OCI-LY7 (cell line): Measurements from ENCODE around the gene CTSL. TPM values are rescaled to one million over a fixed set of nuclear protein-coding genes. Genes with fewer than 3 reads are reported as not detected.
"Not testable (repeated sequence)": the region's sequence is repeated elsewhere in the genome, so short reads cannot be mapped to it uniquely, and the experiment has no call there.

Source experiments
- BruUV-seq: library from RNA; stranded (reverse); fragments of 400-500 nt; replicated peaks from 2 replicates; lab custom pipeline; 2021; lab: Mats Ljungman, UMichigan
- CTCF ChIA-PET: fragments of 300-600 bp; sonication (Branson Sonifier 250); formaldehyde crosslinking; loops from one replicate; lab custom pipeline; 2022; ENCODE audit warnings: antibody characterized with exemption; ENCODE audit not compliant: unreplicated experiment; lab: Charles Lee
- POLR2A ChIA-PET: fragments of 300-600 bp; sonication (Branson Sonifier 250); formaldehyde crosslinking; loops from one replicate; lab custom pipeline; 2022; ENCODE audit warnings: antibody characterized with exemption; lab: Charles Lee
- DNase-seq: peaks from one replicate; pipeline ENCODE4 v3.0.0-alpha.2; 2015; ENCODE audit warnings: low spot score
- H2AFZ ChIP-seq: fragments of 200-600 bp; sonication (generic), shearing (Covaris generic); 2 replicates; pipeline ENCODE4 v1.6.1; 2014; ENCODE audit warnings: mild to moderate bottlenecking, antibody characterized with exemption, low read length, moderate library complexity
- H3K27ac ChIP-seq: fragments of 200-600 bp; sonication (generic); 2 replicates; pipeline ENCODE4 v1.5.1; 2014; ENCODE audit warnings: mixed run types, low read depth, mild to moderate bottlenecking, moderate library complexity, low read length, inconsistent platforms; ENCODE audit not compliant: poor library complexity, severe bottlenecking
- H3K36me3 ChIP-seq: fragments of 200-600 bp; sonication (generic); 2 replicates; pipeline ENCODE4 v1.6.1; 2014; ENCODE audit warnings: mild to moderate bottlenecking, antibody characterized with exemption, low read length, moderate library complexity, mixed read lengths; ENCODE audit not compliant: insufficient read depth
- H3K4me1 ChIP-seq: fragments of 200-600 bp; sonication (generic); 2 replicates; pipeline ENCODE4 v1.5.1; 2014; ENCODE audit warnings: mild to moderate bottlenecking, low read length; ENCODE audit not compliant: insufficient read depth, poor library complexity, severe bottlenecking
- H3K4me2 ChIP-seq: fragments of 200-600 bp; sonication (generic); 2 replicates; pipeline ENCODE4 v1.6.1; 2014; ENCODE audit warnings: mild to moderate bottlenecking, low read length
- H3K4me3 ChIP-seq: fragments of 200-600 bp; sonication (generic); 2 replicates; pipeline ENCODE4 v1.5.1; 2014; ENCODE audit warnings: mild to moderate bottlenecking, low read depth, low read length; ENCODE audit not compliant: poor library complexity, severe bottlenecking
- H3K79me2 ChIP-seq: fragments of 200-600 bp; sonication (generic); 2 replicates; pipeline ENCODE4 v1.6.1; 2016; ENCODE audit warnings: low read depth, mild to moderate bottlenecking, low read length, moderate library complexity, mixed read lengths; ENCODE audit not compliant: insufficient read depth
- H3K9me2 ChIP-seq: fragments of 200-600 bp; sonication (generic); 2 replicates; pipeline ENCODE4 v1.6.1; 2016; ENCODE audit warnings: mild to moderate bottlenecking, low read length, mixed read lengths; ENCODE audit not compliant: insufficient read depth
- H3K9me3 ChIP-seq: fragments of 200-600 bp; sonication (generic); 2 replicates; pipeline ENCODE4 v1.6.1; 2014; ENCODE audit warnings: mild to moderate bottlenecking, mixed run types, low read length, mixed read lengths
- H4K20me1 ChIP-seq: fragments of 200-600 bp; sonication (generic); 2 replicates; pipeline ENCODE4 v1.6.1; 2014; ENCODE audit warnings: mild to moderate bottlenecking, antibody characterized with exemption, low read length, moderate library complexity, mixed read lengths; ENCODE audit not compliant: insufficient read depth
- EZH2phosphoT487 ChIP-seq: fragments of 200-600 bp; sonication (generic); IDR thresholded peaks from 2 replicates; pipeline ENCODE4 v1.6.1; 2018; ENCODE audit warnings: low read depth, borderline replicate concordance, mild to moderate bottlenecking, mixed run types, antibody characterized with exemption, low read length, moderate library complexity, mixed read lengths
- intact Hi-C: fragments of 100-400 bp; cut with micrococcal nuclease; formaldehyde crosslinking; loops from one replicate; pipeline ENCODE4 v1.10.0; 2022; ENCODE audit not compliant: unreplicated experiment
- total RNA-seq, 2 experiments: library from RNA; depleted of rRNA in 1 of 2; stranded (reverse); fragments of >200 nt in 1 of 2; shearing (Covaris generic) in 1 of 2; gene quantifications; 2 replicates each; pipeline ENCODE4 v1.2.3, GENCODE V29; 2014 to 2022
- TF ChIP-seq, protein P1 (sequence below): fragments of 200-600 bp; sonication (generic); conservative IDR thresholded peaks from 2 replicates; pipeline ENCODE4 v1.5.1; 2014; ENCODE audit warnings: mild to moderate bottlenecking, antibody characterized with exemption, low read length, moderate library complexity, mixed read lengths

Gene CTSL
- total RNA-seq, 2 experiments from 2014 or later: not detected

DNA sequence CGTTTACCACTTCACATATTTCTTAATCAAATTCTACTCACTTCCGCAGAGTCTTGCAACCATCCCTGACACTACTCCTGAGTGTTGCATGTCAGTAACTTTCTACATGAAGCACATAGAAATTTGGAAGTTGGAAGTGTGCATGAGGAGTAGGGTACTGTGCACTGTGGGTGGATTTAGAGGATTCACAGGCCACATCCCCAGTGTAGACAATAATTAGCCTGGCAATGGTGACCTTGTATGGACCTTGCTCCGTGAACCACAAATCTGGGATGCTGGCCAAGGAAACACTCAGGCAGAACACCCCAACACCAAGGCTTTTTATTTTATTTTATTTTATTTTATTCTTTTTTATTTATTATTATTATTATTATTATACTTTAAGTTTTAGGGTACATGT is 25.5 kb downstream of the CTSL start:
- no peaks in the 10 kb centered on the region for H3K9me2 ChIP-seq
- H3K79me2 ChIP-seq: no peaks in the 10 kb centered on the region
- ChIA-PET CTCF (no interaction called here), POLR2A (no interaction called here)
- TF ChIP-seq EZH2phosphoT487: no peak
- TF ChIP-seq, protein P1, sequence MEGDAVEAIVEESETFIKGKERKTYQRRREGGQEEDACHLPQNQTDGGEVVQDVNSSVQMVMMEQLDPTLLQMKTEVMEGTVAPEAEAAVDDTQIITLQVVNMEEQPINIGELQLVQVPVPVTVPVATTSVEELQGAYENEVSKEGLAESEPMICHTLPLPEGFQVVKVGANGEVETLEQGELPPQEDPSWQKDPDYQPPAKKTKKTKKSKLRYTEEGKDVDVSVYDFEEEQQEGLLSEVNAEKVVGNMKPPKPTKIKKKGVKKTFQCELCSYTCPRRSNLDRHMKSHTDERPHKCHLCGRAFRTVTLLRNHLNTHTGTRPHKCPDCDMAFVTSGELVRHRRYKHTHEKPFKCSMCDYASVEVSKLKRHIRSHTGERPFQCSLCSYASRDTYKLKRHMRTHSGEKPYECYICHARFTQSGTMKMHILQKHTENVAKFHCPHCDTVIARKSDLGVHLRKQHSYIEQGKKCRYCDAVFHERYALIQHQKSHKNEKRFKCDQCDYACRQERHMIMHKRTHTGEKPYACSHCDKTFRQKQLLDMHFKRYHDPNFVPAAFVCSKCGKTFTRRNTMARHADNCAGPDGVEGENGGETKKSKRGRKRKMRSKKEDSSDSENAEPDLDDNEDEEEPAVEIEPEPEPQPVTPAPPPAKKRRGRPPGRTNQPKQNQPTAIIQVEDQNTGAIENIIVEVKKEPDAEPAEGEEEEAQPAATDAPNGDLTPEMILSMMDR: no peak
- intact Hi-C loops: no loop called here
- DNase-seq: no peak
- no peaks in the 10 kb centered on the region for H4K20me1 ChIP-seq
- no peaks in the 10 kb centered on the region for H3K4me1 ChIP-seq
- no peak overlapping the region for H3K27ac ChIP-seq
- H2AFZ ChIP-seq: no peak overlapping the region
- H3K9me3 ChIP-seq: no peaks in the 10 kb centered on the region
- no TSS peak for BruUV-seq
- H3K36me3 ChIP-seq: no peaks in the 10 kb centered on the region
- no peak overlapping the region for H3K4me3 ChIP-seq
- no peak overlapping the region for H3K4me2 ChIP-seq

DNA sequence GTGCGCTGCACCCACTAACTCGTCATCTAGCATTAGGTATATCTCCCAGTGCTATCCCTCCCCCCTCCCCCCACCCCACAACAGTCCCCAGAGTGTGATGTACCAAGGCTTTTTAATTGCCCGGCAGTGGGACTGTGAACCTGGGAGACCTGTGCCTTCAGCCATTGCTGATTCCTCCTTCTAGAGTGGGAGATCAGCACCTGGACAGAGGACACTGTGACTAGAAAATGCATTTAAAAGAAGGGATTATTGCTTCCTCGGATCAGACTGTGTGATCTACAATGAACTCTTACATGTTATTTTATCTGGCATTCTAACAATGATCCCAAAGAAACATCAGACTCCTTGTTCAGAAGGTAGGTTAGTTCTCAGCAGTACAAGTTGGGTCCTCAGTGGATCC is 25.9 kb downstream of the CTSL start:
- Histone ChIP-seq H2AFZ (no peak overlapping the region), H3K4me3 (no peak overlapping the region), H3K27ac (no peak overlapping the region), H4K20me1 (no peaks in the 10 kb centered on the region), H3K9me2 (no peaks in the 10 kb centered on the region), H3K4me1 (no peaks in the 10 kb centered on the region), H3K4me2 (no peak overlapping the region), H3K36me3 (no peaks in the 10 kb centered on the region), H3K9me3 (no peaks in the 10 kb centered on the region), H3K79me2 (no peaks in the 10 kb centered on the region)
- intact Hi-C loops: no loop called here
- TF ChIP-seq EZH2phosphoT487: no peak
- TF ChIP-seq, protein P1: no peak
- ChIA-PET POLR2A (no interaction called here), CTCF (no interaction called here)
- no TSS peak for BruUV-seq
- DNase-seq: no peak

DNA sequence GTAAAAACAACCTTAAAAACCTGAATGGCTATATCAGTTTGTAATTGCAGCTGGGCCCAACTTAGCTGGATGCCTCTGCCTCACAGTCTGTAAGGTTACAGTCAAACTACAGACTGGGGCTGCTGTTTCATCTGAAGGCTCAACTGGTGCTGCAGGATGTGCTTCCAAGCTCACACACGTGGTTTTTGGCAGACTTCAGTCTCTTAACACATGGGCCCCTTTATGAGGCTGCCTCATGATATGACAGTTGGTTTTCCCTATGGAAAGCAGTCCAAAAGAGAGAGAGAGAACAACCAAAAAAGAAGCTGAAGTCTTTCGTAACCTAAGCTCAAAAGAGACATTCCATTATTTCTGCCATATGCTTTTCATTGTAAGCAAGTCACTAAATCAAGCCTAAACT is 27.4 kb downstream of the CTSL start:
- TF ChIP-seq EZH2phosphoT487: no peak
- TF ChIP-seq, protein P1: no peak
- no TSS peak for BruUV-seq
- no peak for DNase-seq
- no peaks in the 10 kb centered on the region for H3K4me1 ChIP-seq
- CTCF ChIA-PET: no interaction called here
- no peaks in the 10 kb centered on the region for H3K79me2 ChIP-seq
- H2AFZ ChIP-seq: no peak overlapping the region
- H3K9me2 ChIP-seq: no peaks in the 10 kb centered on the region
- no peaks in the 10 kb centered on the region for H3K9me3 ChIP-seq
- intact Hi-C loops: no loop called here
- H4K20me1 ChIP-seq: no peaks in the 10 kb centered on the region
- no peaks in the 10 kb centered on the region for H3K36me3 ChIP-seq
- POLR2A ChIA-PET: no interaction called here
- H3K27ac ChIP-seq: no peak overlapping the region
- H3K4me2 ChIP-seq: no peak overlapping the region
- no peak overlapping the region for H3K4me3 ChIP-seq

DNA sequence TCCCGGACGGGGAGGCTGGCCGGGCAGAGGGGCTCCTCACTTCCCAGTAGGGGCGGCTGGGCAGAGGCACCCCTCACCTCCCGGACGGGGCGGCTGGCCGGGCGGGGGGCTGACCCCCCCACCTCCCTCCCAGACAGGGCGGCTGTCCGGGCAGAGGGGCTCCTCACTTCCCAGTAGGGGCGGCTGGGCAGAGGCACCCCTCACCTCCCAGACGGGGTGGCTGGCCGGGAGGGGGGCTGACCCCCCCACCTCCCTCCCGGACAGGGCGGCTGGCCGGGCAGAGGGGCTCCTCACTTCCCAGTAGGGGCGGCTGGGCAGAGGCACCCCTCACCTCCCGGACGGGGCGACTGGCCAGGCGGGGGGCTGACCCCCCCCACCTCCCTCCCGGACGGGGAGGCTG is 32.4 kb downstream of the CTSL start:
- intact Hi-C loops, H3K9me3 ChIP-seq, H3K36me3 ChIP-seq, H3K9me2 ChIP-seq, H3K4me3 ChIP-seq, CTCF ChIA-PET, POLR2A ChIA-PET, DNase-seq, H2AFZ ChIP-seq, H4K20me1 ChIP-seq, H3K4me1 ChIP-seq, H3K27ac ChIP-seq, BruUV-seq, H3K79me2 ChIP-seq, H3K4me2 ChIP-seq: not testable (repeated sequence)
